Right lung (tissue), 10 donors: ENCODE data around the gene AZIN2. TPM values are rescaled to one million over a fixed set of nuclear protein-coding genes. Genes with fewer than 3 reads are reported as not detected.
"Not testable (repeated sequence)": the region's sequence is repeated elsewhere in the genome, so short reads cannot be mapped to it uniquely, and the experiment has no call there.

ENCODE experiments used
- DNase-seq, 2 donors: peaks; one replicate each; pipeline ENCODE4 v3.0.0-alpha.2; 2013
- long read RNA-seq, 8 donors: transcript quantifications; one replicate each; lab custom pipeline, GENCODE V29; 2026
- polyA plus RNA-seq, 5 donors: library from polyadenylated mRNA; unstranded; fragments of 120-200 nt; gene quantifications; one replicate each; pipeline versions ENCODE4 v1.2.1 to v1.2.3, GENCODE V29; 2013; ENCODE audit warnings: inconsistent platforms in 1 of 5, low replicate concordance in 1 of 5; ENCODE audit not compliant: insufficient read length in 5 of 5, insufficient read depth in 1 of 5

Gene AZIN2
- 10 to 100 TPM in 2 of 5 donors, 1 to 10 TPM in 3; 6.5 to 10.6 (median 8.0) TPM for polyA plus RNA-seq
- long read RNA-seq, donor 1, result 0 reads
- long read RNA-seq, donor 2, full-length matches to known transcripts, result 1 of 1 reads
- long read RNA-seq, donor 2, partial matches to known transcripts, result 0 of 1 reads
- long read RNA-seq, donor 2, other reads (novel, unspliced or antisense), result 0 of 1 reads
- long read RNA-seq, donor 3, result 0 reads
- long read RNA-seq, donor 4, result 0 reads
- long read RNA-seq, donor 5, result 0 reads
- long read RNA-seq, donor 6, result 0 reads
- long read RNA-seq, donor 7, result 0 reads
- long read RNA-seq, donor 8, partial matches to known transcripts, result 0 of 1 reads
- long read RNA-seq, donor 8, other reads (novel, unspliced or antisense), result 0 of 1 reads

DNA sequence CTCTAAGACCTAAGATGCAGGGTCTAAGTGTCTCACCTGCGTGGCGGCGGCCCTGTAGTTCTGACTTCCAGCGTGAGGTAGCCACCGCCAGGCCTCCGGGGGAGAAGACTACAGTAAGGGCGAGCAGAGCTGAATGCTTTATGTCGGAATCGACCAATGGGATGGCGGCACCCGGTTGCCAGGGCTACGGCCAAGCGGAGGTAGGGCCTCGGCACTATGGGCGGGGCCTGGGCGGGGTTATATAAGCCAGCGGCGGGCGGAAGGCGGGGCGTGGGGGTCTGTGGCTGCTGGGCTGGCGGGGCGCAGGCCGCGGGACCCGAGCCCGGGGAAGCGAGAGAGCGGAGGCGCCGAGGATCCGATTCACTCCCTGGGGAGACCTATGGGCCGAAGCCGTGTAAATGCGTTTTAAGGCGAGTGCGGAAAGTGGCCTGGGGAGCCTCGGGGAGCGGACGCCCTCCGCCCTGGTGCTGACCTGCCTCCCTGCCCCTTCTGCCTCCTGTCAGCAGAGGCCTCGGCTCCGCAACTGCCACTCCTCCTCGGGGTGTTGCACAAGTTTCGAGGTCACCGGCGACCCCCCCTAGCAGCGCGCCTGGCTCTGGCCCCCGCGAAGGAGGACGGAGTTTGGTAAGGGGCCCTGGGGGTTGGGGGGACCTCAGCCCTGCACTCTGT, at the start of gene AZIN2:
AZIN2 (plus strand) TSS at position 269 of the 669 bp plus-strand sequence. CDS start 1,097 bp downstream, outside the sequence.
- DNase-seq, result peak; percentile 93 to 94

DNA sequence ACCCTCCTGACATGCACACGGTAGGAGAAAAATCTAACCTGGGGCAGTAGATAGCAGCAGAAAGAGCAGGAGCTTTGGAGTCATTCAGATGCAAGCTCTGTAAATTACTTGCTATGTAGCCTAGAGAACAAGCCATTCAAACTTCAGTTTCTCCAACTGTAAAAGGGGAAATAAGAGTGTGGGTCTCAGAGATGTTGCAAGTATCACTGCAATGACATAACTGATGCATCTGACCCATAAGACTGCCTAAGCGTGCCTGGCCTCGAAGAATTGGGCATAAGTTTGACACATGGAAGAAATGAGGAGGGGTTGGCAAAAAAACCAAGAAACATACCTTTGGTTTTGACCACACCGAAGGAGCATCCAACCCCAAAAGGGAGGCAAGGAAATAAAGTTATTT, 49.4 kb upstream of the AZIN2 start:
- no peak for DNase-seq

DNA sequence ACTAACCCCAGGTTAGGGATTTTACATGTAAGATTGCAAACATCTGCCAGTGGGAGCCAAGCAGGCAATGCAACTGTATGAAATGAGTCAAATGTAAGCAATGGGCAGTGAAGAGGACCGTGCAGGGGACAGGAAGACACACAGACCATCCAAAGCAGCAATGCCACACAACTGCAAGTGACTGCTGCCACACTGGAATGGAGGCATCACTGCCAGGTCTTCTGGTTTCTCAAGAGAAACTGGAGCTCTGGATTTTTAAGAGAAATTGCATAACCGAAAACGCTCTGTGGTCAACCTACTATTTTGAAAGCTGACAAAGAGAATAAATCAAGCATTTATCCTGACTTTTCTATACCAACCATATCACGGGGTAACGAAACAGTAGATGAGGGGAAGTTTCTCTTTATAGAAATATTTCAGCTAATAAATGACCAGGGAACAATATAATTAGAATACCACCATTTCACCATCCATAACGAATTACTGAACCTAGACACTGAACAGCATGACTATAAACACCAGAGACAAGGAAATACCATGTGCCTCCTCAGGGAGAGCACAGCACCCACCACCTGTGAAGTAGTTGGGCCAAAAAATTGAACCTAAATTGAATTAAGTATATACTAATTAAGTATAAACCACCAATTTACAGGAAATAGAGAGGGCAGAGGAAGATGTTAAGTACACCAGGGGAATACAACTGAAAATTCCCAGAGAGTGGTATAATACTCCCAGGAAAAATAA, 48.7 kb upstream of the AZIN2 start:
- DNase-seq, result no peak

DNA sequence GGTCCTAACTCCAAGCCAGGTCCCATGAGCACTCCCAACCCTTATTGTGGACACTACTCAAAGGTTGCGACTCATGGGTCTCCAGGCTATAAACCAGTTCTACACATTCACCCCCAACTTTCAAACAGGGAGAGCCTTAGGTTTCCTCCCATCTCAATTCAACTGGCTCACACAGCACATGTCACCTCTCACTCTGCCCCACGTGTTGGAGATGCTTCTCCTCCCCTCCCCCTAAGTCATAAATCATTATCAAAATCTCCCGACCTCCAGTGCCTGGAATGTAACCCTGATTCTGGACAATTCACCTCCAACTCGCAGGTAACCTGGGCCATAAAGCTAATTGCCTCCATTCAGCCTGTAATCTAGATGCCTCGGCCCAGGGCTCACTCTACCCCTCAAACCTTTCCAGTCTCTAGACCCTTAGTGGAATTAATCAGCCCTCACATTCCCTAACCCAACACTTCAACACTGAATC, 44.9 kb upstream of the AZIN2 start:
- peak in 1 of 2 donors; percentile 13 for DNase-seq

DNA sequence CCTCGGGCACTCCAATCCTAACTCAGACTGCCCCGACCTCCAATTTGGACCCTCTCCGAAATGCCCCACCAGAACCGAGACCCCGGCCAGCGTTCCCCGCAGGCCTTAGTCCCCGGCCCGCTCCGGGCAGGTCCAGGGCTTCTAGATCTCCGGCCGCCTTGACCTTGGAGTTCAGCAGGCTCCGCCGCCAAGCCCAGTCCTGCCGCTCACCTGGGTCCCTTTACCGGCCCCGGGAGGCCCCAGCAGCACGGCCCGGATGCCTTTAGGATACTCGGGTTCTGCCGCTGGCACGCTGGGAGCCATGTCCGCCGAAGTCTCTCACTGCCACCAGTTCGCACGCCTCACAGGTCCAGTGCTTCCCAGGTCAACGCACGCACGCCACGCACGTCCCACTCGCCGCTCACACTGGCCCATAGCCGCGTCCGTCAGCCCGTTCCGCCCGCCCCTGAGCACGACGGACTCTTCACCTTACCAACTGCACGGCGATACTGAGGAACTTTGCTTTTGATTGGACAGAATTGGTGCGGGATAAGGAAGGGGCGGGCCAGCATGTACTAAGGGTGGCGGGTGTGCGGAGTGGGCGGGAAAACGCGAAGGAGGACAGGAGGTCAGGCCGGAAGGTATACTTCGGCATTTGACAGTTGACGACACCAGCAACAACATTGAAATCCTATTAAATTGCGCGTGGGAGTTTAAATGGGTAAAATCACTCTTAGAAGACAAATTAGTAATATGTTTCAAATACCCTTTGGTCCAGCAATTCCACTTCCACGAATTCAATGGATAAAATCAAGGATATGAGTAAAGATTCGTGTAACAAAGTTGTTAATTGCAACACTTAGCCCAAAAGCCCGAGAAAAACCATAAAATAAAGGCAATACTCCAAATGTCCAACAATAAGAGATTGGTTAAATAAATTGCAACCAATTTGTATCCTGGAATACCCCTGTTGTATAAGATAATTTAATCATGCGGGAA, 44.1 kb upstream of the AZIN2 start, which contains the start of gene AK2:
AK2 (minus strand) TSS at position 358 of the 978 bp plus-strand sequence; CDS start at position 303, 55 bp downstream.
- peak; percentile 92 to 93 for DNase-seq

DNA sequence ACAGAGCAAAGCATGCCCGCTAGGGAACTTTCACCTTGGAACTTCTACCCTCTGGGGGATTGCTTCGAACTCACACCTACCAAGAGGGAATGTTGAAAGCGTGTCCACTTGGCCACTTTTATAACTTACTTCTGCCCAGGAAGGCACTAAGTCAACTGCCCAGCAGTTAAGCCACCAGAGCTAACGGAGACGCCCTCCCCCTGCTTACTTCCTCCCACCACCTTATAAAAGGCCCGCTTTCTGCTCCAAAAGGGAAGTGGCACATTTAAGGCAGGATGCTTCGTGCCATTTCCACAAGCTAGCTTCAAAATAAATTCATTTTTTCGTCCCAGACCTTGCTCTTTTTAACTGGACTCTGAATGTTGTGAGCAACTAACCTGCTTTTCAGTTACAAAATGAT, 41.1 kb upstream of the AZIN2 start:
- no peak for DNase-seq

DNA sequence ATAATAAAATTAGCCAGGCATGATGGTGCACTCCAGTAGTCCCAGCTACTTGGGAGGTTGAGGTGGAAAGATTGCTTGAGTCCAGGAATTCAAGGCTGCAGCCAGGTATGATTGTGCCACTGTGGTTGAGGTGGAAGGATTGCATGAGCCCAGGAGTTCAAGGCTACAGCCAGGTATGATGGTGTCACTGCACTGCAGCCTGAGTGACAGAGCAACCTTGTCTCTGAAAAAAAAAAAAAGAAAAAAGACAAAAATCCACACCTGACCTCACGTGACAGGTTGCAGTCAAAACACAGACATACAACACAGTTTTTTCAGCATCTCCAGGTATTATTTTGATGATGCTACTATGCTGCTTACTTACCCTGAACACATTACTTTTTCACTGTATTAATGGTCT, 39.9 kb upstream of the AZIN2 start:
- DNase-seq, result no peak

DNA sequence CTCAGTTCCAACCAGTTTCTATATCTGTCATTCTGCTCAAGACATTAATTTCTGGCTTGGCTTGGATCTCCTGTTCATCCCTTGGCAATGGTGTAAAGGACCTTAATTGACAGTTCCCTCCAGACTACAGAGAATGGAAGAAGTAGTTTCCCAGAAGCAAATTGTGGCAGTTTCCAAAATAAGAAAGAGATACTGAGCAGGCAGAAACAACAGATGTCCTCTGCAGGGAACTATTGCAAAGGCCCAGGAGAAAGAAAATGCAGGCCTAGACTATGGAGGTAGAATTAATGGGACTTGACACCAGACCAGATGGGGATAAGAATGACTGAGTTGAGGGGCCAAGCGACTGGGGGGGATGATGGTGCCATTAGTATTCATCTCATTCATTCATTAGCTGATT, 38.1 kb upstream of the AZIN2 start:
- no peak for DNase-seq

DNA sequence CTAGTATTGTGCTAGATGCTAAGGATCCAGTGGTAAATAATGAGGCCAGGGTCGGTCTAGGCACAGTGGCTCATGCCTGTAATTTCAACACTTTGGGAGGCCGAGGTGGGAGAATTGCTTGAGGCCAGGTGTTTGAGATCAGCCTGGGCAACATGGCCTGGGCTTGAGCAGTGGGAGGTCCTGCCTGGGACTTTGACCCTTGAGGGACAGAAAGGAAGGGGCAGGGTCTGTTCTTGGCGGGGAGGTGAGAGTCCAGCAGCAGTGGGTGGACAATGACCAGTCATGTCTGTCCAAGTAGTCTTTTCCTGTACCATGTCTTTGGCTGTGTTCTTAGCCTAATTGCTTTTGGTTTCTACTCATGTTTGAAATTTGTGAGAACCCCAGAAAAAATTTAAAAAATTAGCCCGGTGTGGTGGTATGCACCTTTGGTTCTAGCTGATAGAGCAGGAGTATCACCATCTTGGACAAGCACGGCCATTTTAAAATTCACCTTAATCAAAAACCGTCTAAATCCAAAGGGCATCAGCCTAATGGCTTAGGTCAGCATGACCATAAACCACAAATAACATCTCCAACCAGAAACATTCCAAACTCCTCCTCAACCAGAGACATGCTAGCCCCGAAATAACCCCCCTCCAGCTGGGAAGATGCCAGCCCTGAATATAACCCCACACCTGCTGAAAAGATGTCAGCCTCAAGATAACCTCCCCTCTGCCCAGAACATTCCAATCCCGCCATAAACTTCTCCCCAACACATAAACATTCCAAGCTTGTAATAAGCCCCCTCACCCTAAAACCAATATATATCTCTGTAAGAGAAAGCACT, 37.5 kb upstream of the AZIN2 start:
- DNase-seq, result no peak

DNA sequence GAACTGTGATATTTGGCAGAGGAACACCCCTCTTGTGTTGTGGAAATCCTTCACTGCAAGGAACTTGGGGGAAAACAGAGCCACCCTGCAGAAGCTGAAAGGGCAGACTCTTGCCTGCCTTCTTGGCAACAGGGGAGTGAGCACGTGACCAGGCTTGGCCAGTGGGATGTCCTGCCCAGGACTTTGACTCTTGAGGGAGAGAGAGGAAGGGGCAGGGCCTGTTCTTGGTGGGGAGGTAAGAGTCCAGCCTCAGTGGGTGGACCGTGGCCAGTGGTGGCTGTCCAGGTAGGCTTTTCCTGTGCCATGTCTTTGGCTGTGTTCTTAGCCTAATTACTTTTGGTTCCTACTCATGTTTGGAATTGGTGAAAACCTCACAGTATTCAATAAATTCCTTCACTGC, 35.7 kb upstream of the AZIN2 start:
- DNase-seq, result no peak

DNA sequence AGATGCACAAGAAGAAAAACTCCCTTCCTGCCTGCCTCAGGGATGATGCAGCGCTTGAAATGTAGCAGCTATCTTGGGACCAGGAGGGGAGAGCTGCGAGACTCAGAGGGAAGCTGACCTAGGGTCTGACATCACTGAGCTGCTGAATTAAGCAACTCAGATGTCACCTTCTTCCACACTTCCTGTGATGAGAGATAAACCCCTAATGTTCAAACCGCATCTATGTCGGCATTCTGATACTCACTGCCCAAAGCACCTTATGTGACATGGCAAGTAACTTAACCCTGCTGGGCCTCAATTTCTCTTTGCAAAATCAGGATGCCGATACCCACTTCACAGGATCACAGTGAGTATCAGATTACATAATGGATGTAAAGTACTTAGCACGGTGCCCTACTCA, 35.1 kb upstream of the AZIN2 start:
- DNase-seq, result no peak

DNA sequence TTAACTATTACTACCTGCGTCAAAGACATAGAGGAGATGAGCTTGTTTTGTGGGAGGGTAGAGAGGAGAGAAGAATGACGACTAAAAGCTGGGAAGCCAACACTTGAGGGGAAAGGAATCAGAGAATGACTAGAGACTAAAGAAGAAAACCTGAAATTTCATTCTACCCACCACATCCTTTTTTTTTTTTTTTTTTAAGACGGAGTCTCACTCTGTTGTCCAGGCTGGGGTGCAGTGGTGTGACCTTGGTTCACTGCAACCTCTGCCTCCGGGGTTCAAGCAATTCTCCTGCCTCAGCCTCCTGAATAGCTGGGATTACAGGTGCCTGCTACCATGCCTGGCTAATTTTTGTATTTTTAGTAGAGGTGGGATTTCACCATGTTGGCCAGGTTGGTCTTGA, 34.7 kb upstream of the AZIN2 start:
- not testable (repeated sequence) for DNase-seq

DNA sequence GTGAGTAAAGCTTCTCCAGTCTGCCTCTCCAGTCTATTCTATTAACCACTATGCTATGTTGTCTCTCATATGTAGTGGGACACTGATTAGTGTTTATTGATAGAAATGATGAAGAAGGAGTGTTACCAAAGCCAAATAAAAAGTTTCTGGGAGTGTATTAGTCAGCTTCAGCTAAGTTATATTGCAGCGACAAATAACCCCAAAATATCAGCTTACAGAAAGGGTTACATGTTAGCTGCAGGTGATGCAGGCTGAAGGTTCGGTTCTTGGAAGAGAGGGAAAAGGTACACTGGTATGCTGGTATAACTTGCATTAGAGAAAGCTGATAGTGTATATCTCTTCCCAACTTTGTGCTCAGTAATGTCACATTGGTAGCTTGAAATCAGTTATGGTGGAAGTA, 33.7 kb upstream of the AZIN2 start:
- DNase-seq, result no peak

DNA sequence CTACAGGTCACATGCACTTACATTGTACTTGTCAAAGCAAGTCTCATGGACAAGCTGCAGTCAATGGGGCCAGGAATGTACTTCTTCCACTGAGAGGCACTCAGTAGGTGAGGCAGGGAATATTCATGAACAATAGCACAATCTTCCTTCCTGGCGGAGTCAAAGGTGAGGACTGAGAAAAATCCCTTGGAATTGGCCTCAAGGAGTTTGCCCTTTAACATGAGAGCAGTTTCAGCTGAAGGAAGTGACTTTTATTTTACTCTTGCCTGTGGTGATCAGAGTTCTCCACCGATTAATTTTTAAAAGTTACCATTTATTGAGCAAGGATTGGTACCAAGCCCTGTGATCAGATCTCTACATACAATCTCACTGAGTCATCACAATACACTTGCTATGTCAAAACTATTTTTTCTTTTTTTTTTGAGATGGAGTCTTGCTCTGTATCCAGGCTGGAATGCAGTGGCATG, 33.1 kb upstream of the AZIN2 start:
- no peak for DNase-seq

DNA sequence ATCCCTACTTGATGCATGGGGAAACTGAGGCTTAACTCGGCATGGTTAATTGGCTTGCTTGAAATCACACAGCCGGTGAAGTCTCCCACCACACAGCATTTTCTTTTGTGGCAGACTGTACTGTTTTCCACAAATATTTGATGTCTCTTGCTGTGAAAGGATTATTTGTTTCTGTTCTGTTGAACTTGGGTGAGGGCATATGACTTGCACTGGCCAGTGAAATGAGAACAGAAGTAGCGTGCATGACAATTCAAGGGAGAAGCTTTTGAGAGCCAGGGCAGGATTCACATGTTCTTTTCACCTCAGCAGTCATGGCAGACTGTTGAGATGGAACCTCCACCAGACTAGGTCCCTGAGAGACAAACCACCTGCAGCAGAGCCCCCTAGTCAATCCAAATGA, 32.5 kb upstream of the AZIN2 start:
- DNase-seq, result no peak

DNA sequence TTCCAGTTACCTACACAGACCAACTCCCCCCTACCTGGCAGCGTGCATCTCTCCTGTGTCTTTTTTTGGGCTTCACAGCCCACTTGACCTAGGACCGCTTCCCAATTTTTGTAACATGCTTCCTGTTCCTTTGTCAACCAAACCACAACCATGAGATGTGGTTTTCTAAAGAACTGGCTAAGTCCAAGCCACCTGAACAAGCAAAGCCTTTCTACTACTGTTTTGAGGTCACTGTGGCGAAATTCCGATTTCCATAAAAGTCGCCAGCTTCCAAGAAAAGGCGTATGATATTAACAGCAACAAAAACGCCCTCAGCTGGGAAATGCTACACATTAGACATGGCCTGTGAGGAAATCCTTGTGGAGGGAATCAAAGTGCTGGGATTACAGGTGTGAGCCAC, 31.6 kb upstream of the AZIN2 start:
- DNase-seq, result no peak

DNA sequence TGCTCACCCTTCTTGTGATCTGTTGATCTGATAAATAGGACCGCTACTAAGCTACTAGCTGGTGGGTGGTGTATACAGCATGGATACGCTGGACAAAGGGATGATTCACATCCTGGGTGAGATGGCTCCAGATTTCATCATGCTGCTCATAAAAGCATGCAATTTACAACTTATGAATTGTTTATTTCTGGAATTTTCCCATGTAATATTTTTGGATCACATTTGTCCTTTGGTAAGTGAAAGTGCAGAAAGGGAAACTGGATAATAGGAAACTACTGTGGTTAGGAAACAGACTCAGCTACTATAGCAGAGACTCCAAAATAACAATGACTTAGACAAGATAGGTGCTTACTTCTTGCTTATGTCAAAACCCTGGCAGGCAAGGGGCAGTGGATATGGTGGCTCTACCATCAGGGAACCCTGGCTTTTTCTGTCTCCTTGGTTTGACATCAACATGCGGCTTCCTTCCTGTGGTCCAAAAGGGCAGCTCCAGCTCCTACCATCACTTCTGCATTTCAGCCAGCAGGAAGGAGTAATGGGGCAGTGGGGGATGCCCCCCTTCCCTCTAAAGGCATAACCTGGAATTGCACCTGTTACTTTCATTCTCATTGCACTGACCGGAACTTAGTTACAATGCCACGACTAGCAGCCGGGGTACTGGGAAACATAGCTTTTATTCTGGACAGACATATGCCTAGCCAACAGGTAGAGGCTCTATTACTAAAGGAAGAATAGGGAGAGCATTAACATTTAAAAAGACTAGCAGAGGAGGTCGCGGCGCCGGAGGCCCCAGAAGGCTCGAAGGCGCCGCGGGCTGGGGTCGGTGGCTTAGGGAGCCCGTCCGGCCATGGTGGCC, 30.5 kb upstream of the AZIN2 start:
- no peak for DNase-seq

DNA sequence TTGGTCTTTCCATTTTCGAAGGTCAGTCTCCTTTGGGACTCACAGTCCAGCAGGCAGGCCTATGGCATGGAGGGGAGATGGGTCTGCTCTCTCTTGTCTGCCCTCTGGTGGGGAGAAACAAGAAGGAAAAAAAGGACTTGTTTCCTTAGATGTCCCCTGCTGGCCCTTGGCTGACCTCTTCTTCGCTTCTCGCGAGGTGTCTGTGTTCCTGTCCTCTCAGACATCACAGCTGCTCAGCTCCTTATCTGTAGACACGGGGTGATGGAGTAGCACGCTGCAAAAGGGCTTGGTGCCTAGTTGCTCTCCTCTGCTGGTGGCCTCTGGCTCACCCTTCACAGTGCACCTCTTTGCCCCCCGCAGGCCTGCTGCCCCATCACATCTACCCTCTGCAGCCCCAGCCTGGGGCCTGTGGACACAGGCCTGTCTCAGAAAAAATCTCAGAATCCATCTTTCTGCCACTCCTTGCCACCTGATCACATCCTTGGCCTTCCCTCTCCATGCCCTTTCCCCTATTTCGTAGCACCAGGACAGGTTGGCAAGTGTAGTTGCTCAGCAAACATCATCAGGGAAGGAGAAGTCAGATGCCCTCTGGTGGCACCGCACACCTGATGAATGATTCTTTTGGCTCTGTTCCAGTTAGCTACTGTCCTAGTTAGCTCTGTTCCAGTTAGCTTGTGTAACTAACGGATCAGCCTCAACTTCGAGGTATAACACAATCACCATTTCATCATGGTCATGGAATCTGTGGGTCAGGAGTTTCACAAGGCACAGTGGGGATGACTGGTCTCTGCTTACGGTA, 25.5 kb upstream of the AZIN2 start:
- peak; percentile 58 to 67 for DNase-seq
